A549 (cell line): Measurements from ENCODE around the gene CCR1.

Experiments used
- BHLHE40 ChIP-seq: IDR thresholded peaks from 2 replicates; pipeline ENCODE4 v1.6.1; 2012; ENCODE audit warnings: low read depth, low read length, inconsistent platforms
- CTCF ChIP-seq: fragments of >200 bp; sonication (Bioruptor Twin); formaldehyde crosslinking; IDR thresholded peaks from 3 replicates; pipeline ENCODE4 v1.5.1; 2016

GRCh38 chr3:46154311-46154710 lies 53.8 kb downstream of the CCR1 start:
- TF ChIP-seq CTCF = no peak
- TF ChIP-seq BHLHE40 = no peak
